Activated gamma-delta T cell (primary cell): ENCODE data around the gene SLC5A2.
"Not testable (repeated sequence)": the region's sequence is repeated elsewhere in the genome, so short reads cannot be mapped to it uniquely, and the experiment has no call there.

Experiments used
- DNase-seq: peaks from one replicate; lab custom pipeline; 2025; lab: John Stamatoyannopoulos, UW
- total RNA-seq, 2 donors: gene quantifications; one replicate each; lab custom pipeline; 2026; lab: John Stamatoyannopoulos, UW

The SLC5A2 gene
- total RNA-seq = 1.0 to 3.1 reads per million in 2 donors

DNA sequence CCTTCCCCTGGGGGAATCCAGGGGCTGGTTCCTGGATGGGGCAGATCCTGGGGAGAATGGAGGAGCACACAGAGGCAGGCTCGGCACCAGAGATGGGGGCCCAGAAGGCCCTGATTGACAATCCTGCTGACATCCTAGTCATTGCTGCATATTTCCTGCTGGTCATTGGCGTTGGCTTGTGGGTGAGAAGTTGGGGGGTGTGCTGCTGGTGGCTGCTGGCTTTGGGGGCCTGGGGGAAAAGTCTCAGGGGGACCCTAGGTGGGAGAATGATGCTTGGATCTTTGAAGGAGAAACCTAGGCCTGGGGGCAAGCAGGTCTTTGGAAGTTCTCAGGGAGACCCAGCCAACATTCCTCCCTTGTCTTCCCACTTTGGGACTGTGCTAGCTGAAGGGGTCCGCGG is at the start of gene SLC5A2:
TSS of gene SLC5A2 (plus strand) at position 43 of the 400 bp plus-strand sequence. CDS start at position 57, 14 bp downstream.
- no peak for DNase-seq

- no peak for DNase-seq
Measured at GRCh38 chr16:31435341-31436220, 47.3 kb upstream of the SLC5A2 start.

GRCh38 chr16:31436221-31437045 is 46.5 kb upstream of the SLC5A2 start:
- no peak for DNase-seq

GRCh38 chr16:31438414-31438813 is 44.5 kb upstream of the SLC5A2 start:
- no peak for DNase-seq

DNA sequence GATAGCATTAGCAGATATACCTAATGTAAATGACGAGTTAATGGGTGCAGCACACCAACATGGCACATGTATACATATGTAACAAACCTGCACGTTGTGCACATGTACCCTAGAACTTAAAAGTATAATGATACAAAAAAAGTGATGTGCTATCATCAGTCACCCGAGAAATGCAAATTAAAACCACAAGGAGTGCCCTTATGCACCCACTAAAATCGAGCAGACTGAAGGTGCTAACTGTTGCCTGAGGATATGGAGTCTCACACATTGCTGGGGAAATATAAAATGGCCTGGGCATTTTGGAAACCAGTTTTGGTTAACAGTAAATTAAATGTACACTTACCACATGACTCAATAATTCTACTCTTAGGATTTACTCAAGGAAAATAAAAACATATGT is 43.9 kb upstream of the SLC5A2 start:
- not testable (repeated sequence) for DNase-seq

- no peak for DNase-seq
Measured at GRCh38 chr16:31439519-31439918, 43.4 kb upstream of the SLC5A2 start.

DNA sequence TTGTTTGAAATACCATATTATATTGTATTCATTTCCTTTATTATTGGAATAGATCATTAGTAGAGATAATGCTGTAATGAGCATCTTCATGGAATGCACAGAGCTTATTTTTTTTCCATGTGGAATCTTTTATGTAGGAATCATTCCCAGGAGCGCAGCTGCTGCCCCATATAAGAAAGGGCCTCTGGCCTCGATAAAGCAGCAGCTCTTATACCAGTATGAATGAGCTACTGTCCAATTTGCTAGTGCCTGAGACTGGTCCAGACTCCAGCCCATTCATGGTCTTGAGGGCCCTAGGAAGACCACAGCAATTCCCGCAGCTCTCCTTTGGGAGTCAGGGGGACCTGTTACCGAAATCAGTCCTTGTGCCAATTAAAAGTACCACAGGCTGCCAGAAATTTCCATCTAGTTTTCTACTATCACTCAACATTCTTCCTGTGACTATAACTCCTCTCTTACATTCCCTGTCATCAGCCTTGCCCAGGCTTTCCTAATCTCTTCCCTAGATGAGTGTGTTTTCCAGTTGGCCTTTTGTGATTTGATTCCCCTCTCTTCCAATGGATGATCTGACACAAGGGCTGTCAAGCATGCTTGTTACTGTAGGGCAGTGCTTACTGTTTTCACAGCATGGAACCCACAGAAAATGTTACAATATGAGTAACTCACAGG is 42.3 kb upstream of the SLC5A2 start:
- DNase-seq = no peak

DNA sequence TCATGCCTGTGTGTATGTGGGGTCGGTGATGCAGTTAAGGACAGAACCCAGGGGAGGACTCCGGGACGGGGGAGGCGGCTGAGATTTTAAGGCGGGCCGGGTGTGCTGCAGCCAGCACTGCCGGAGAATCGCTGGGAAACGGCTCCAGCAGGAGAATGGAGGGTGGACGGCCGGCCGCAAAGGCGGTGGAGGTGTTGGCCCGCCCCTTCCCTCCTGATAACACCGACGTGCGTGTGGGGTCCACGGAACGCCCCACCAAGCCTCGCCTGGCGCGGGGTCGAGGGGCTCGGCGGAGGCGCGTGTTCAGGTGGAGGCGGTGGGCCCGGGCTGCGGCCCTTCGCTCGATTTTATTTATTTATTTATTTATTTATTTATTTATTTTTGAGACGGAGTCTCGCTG is 41.0 kb upstream of the SLC5A2 start:
- DNase-seq = no peak

DNA sequence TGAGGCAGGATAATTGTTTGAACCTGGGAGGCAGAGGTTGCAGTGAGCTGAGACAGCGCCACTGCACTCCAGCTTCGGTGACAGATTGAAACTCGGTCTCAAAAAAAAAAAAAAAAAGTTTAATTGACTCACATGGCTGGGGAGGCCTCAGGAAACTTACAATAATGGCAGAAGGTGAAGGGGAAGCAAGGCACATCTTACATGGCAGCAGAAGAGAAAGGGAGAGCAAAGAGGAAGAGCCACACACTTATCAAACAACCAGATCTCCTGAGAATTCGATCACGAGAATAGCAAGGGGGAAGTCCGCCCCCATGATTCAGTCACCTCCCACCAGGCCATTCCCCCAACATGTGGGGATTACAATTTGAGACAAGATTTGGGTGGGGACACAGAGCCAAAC is 37.0 kb upstream of the SLC5A2 start:
- not testable (repeated sequence) for DNase-seq

GRCh38 chr16:31451201-31451600 is 31.7 kb upstream of the SLC5A2 start:
- no peak for DNase-seq

DNA sequence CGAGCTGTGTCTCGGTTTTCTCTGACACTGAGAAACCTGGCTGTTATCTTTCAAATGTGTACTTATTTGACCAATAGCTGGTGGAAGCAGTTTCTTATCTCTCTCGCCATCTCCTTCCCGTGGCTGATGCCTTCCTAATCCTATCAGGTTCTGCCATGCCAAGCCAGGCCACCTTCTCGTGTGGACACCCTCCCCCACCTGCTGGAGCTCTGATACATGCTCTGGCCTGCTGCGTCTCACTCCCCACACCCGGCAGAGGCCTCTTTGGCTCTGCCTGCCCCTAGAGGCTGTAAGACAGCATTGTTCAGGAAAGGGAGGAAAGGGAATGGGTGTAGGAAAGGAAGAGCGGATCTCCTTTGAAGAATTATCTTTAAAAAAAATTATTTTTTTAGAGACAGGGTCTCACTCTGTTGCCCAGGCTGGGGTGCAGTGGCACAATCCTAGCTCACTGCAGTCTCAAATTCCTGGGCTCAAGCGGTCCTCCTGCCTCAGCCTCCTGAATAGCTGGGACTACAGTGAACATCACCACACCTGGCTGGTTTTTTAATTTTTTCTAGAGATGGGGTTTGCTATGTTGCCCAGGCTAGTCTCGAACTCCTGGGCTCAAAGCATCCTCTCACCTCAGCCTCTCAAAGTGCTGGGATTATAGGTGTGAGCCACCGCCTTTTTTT is 31.1 kb upstream of the SLC5A2 start:
- no peak for DNase-seq

- no peak for DNase-seq
Measured at GRCh38 chr16:31452631-31453106, 30.3 kb upstream of the SLC5A2 start.

- no peak for DNase-seq
Measured at GRCh38 chr16:31453255-31454204, 29.4 kb upstream of the SLC5A2 start.

DNA sequence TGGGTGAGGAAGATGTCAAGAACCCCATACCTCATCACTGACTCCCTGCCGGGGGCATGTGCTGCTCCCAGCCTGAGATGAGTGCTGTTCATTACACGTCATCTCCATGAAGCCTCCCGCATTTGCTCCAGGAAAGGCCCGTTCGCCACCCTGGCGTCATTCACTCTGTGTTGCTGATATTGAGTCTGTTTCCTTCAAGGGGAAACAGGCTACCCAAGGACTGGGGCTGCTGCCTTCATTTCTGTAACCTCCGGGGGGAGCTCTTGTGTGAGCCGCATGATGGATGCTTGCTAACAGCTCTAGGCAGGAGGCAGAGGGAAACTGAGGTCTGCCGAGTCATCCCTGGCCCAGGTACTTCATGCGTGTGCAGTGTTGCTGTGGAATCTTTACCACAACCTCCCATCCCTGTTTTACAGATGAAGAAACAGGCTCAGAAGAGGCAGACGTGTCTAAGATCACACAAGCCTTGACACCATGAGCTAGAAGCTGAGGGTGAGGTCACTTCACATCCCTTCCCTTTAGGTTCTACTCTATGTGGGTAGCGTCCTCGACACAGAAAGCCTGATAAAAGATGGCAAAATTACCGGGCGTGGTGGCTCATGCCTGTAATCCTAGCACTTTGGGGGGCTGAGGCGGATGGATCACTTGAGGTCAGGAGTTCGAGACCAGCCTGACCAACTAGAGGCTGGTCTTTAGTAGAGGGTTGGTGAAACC is 27.2 kb upstream of the SLC5A2 start:
- DNase-seq = no peak

DNA sequence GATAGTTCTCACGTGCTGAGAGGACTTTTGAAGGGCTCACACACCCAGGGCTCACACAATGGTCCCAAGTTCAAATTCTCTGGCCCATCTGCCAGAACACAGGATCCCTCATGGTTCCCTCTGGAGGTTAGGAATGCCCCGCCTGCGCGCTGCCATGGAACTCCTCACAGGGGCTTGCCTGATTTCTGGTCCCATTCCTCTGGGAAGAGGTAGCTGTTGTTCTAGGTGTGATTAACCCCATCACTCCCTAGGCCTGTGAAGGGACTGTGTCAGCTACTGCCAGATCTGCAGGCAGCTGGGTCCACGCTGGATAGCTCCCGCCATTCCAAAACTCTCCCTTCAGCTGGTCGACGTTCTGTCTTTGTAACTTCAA is 25.9 kb upstream of the SLC5A2 start:
- DNase-seq = no peak

DNA sequence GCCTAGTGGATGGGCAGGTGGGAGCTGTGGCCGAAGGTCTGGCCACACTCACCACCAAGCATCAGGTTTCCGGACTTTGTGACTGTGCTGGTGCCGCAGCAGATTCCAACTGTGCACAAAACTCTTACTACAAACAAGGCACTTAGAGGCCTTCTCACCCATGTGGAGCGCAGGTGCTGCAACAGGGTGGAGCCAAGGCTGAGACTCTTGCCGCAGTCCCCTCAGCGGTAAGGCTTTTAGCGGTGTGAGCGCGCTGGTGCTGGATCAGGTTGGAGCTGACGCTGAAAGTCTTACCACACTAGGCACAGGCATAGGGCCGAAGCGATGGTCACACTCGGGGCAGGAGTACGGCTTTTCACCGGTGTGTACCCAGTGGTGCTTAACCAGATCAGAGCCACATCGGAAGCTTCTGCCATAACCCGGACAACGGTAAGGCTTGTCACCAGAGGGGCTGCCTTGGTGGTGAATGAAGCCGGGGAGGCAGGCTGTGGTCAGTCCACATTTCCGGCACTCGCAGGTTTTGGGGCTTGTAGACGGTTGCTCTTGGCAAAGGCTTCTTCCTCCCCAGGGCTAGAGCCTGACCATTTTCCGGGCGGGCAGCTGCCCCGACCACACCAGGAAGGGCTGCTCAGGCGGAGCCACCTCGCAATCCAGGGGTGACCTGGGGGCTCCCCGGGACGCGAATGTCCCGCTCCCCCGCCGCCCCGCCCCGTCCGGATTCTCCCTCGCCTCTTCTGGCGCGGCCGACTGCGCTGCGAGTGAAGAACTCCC is 24.7 kb upstream of the SLC5A2 start:
- DNase-seq = peak; percentile 62

- peak; percentile 95 for DNase-seq
Measured at GRCh38 chr16:31458844-31459686, 23.9 kb upstream of the SLC5A2 start, which contains the start of gene ARMC5. TSS of gene ARMC5 (plus strand) at chr16:31459501. CDS start at chr16:31459525, 24 bp downstream.
